Loucy (cell line): ENCODE data around the gene UTP20.

Source experiments
- H2AFZ ChIP-seq: fragments of 200-600 bp; sonication (generic); 2 replicates; pipeline ENCODE4 v1.6.0; 2016; ENCODE audit warnings: antibody characterized with exemption, mild to moderate bottlenecking, low read length, moderate library complexity
- H3F3A ChIP-seq: fragments of 200-600 bp; 2 replicates; pipeline ENCODE4 v1.6.0; 2016; ENCODE audit warnings: antibody characterized with exemption, low read depth, mild to moderate bottlenecking
- H3K27me3 ChIP-seq: fragments of 200-600 bp; sonication (generic); 2 replicates; pipeline ENCODE4 v1.6.1; 2014; ENCODE audit warnings: low read length, mild to moderate bottlenecking; ENCODE audit not compliant: insufficient read depth, poor library complexity, severe bottlenecking
- H3K36me3 ChIP-seq: fragments of 200-600 bp; sonication (generic); 2 replicates; pipeline ENCODE4 v1.6.1; 2016; ENCODE audit warnings: low read length; ENCODE audit not compliant: insufficient read depth
- H3K4me1 ChIP-seq: fragments of 200-600 bp; sonication (generic); 2 replicates; pipeline ENCODE4 v1.5.1; 2014; ENCODE audit warnings: low read length, mild to moderate bottlenecking; ENCODE audit not compliant: insufficient read depth, poor library complexity, severe bottlenecking
- H3K4me2 ChIP-seq: fragments of 200-600 bp; sonication (generic); 2 replicates; pipeline ENCODE4 v1.6.0; 2014; ENCODE audit warnings: antibody characterized with exemption, low read length, low read depth, mild to moderate bottlenecking; ENCODE audit not compliant: poor library complexity, severe bottlenecking
- H3K4me3 ChIP-seq: fragments of 200-600 bp; sonication (generic); 2 replicates; pipeline ENCODE4 v1.5.1; 2014; ENCODE audit warnings: low read length, mild to moderate bottlenecking, mixed read lengths; ENCODE audit not compliant: poor library complexity, severe bottlenecking
- H3K79me2 ChIP-seq: fragments of 200-600 bp; sonication (generic); 2 replicates; pipeline ENCODE4 v1.6.1; 2014; ENCODE audit warnings: low read length; ENCODE audit not compliant: insufficient read depth
- H3K9ac ChIP-seq: fragments of 200-600 bp; sonication (generic); 2 replicates; pipeline ENCODE4 v1.6.0; 2014; ENCODE audit warnings: mild to moderate bottlenecking, low read depth, low read length, moderate library complexity; ENCODE audit not compliant: poor library complexity, severe bottlenecking
- H3K9me2 ChIP-seq: fragments of 200-600 bp; sonication (generic); replicated peaks from 2 replicates; pipeline ENCODE4 v1.6.1; 2016; ENCODE audit warnings: low read depth, low read length, mixed read lengths
- H3K9me3 ChIP-seq: fragments of 200-600 bp; sonication (generic); 2 replicates; pipeline ENCODE4 v1.6.1; 2014; ENCODE audit warnings: mild to moderate bottlenecking, antibody characterized with exemption, low read length, low read depth; ENCODE audit not compliant: insufficient read depth
- H4K20me1 ChIP-seq: fragments of 200-600 bp; sonication (generic); 2 replicates; pipeline ENCODE4 v1.6.0; 2014; ENCODE audit warnings: antibody characterized with exemption, low read length, mild to moderate bottlenecking; ENCODE audit not compliant: insufficient read depth, poor library complexity, severe bottlenecking
- EZH2phosphoT487 ChIP-seq: fragments of 200-600 bp; IDR thresholded peaks from 2 replicates; pipeline ENCODE4 v1.6.1; 2018; ENCODE audit warnings: antibody characterized with exemption, mild to moderate bottlenecking, moderate library complexity, borderline replicate concordance
- TF ChIP-seq, protein P1 (sequence below): fragments of 200-600 bp; sonication (generic); conservative IDR thresholded peaks from 2 replicates; pipeline ENCODE4 v1.5.1; 2014; ENCODE audit warnings: mild to moderate bottlenecking, antibody characterized with exemption, low read length

UTP20 gene

DNA sequence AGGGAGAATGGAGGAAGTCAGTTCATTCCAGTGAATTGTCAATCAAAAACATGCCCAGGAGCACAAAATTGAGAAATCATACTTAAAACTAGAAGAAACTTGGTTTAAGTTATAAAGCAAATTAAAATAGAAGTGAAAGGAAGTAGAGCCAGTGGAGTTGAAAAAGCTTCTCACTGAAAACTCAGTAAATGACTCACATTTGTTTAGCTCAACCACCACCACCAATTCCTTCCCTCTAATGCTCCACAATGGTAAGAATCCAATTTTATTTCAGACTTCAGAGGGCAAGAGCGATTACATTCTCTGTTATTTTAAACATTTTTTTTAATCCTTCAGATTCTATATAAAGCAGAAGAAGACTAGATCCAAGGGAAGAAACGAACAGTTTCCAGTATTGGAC is 19.4 kb downstream of the UTP20 start:
- Histone ChIP-seq H3K79me2 (no peaks in the 10 kb centered on the region), H3K9me2 (no peaks in the 10 kb centered on the region), H4K20me1 (no peaks in the 10 kb centered on the region), H3K4me3 (no peak overlapping the region), H3K4me2 (no peak overlapping the region), H3K4me1 (no peaks in the 10 kb centered on the region), H3K36me3 (peaks cover 43% of the 10 kb centered on the region; the same call in 1 of the 2 replicates), H3K9me3 (no peaks in the 10 kb centered on the region), H3K27me3 (no peaks in the 10 kb centered on the region), H3K9ac (no peak overlapping the region), H2AFZ (no peak overlapping the region), H3F3A (no peaks in the 10 kb centered on the region)
- TF ChIP-seq EZH2phosphoT487: no peak
- TF ChIP-seq, protein P1, sequence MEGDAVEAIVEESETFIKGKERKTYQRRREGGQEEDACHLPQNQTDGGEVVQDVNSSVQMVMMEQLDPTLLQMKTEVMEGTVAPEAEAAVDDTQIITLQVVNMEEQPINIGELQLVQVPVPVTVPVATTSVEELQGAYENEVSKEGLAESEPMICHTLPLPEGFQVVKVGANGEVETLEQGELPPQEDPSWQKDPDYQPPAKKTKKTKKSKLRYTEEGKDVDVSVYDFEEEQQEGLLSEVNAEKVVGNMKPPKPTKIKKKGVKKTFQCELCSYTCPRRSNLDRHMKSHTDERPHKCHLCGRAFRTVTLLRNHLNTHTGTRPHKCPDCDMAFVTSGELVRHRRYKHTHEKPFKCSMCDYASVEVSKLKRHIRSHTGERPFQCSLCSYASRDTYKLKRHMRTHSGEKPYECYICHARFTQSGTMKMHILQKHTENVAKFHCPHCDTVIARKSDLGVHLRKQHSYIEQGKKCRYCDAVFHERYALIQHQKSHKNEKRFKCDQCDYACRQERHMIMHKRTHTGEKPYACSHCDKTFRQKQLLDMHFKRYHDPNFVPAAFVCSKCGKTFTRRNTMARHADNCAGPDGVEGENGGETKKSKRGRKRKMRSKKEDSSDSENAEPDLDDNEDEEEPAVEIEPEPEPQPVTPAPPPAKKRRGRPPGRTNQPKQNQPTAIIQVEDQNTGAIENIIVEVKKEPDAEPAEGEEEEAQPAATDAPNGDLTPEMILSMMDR: no peak

DNA sequence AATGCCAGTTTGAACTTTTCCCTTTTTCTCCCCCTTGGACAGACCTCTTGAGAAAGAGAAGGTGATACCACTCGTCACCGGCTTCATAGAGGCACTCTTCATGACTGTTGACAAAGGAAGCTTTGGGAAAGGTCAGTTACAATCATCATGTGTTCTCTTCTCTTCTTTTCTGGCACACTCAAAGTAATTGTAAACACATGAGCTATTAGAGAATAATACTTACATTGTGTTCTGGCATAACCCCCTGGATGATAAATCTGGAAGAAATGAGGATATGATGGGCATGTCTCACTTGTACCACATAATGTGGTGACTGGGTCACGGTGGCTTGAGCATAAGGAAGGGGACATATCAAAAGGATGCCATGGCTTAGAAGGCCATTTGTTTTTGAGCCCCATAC is 20.0 kb downstream of the UTP20 start:
- H3K9ac ChIP-seq: no peak overlapping the region
- H3K4me3 ChIP-seq: no peak overlapping the region
- H3K4me1 ChIP-seq: no peaks in the 10 kb centered on the region
- no peaks in the 10 kb centered on the region for H3K27me3 ChIP-seq
- H2AFZ ChIP-seq: no peak overlapping the region
- no peaks in the 10 kb centered on the region for H3K79me2 ChIP-seq
- no peaks in the 10 kb centered on the region for H3F3A ChIP-seq
- no peaks in the 10 kb centered on the region for H4K20me1 ChIP-seq
- no peaks in the 10 kb centered on the region for H3K9me2 ChIP-seq
- TF ChIP-seq EZH2phosphoT487: no peak
- TF ChIP-seq, protein P1: no peak
- no peaks in the 10 kb centered on the region for H3K9me3 ChIP-seq
- H3K36me3 ChIP-seq: peaks cover 41% of the 10 kb centered on the region; the same call in 1 of the 2 replicates
- no peak overlapping the region for H3K4me2 ChIP-seq

DNA sequence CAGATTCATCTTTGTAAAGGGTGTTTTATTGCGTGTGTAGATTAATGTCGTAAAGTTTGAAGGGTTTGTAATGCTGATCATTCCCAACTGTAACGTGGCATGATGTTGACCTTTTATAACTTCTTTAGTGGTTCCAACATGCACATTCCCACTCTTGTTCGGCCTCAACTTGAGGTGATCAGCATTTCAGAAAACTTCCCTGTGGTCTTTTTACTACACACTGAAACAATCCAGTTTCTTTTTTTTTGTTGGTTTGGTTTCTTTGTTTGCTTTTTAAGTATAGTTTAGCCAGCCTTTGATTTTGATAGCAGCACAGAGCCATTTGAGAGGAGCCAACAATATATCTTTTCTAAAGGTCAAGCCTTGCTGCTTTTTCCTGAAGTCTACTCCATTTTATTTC is 22.8 kb downstream of the UTP20 start:
- Histone ChIP-seq H3K9me3 (no peaks in the 10 kb centered on the region), H3K9me2 (no peaks in the 10 kb centered on the region), H2AFZ (no peak overlapping the region), H3K9ac (no peak overlapping the region), H3K36me3 (peaks cover 47% of the 10 kb centered on the region; the same call in 1 of the 2 replicates), H4K20me1 (no peaks in the 10 kb centered on the region), H3K27me3 (no peaks in the 10 kb centered on the region), H3K79me2 (no peaks in the 10 kb centered on the region), H3K4me3 (no peak overlapping the region), H3K4me2 (no peak overlapping the region), H3F3A (no peaks in the 10 kb centered on the region), H3K4me1 (no peaks in the 10 kb centered on the region)
- TF ChIP-seq EZH2phosphoT487: no peak
- TF ChIP-seq, protein P1: no peak
